Fibroblast of peridontal ligament (primary cell): ENCODE data around the gene DMAC2L.
"Not testable (repeated sequence)": the region's sequence is repeated elsewhere in the genome, so short reads cannot be mapped to it uniquely, and the experiment has no call there.

Experiments used
- DNase-seq: peaks from one replicate; pipeline ENCODE4 v3.0.0-alpha.2; 2010; ENCODE audit errors: extremely low read depth

The DMAC2L gene, protein sequence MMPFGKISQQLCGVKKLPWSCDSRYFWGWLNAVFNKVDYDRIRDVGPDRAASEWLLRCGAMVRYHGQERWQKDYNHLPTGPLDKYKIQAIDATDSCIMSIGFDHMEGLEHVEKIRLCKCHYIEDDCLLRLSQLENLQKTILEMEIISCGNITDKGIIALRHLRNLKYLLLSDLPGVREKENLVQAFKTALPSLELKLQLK

DNA sequence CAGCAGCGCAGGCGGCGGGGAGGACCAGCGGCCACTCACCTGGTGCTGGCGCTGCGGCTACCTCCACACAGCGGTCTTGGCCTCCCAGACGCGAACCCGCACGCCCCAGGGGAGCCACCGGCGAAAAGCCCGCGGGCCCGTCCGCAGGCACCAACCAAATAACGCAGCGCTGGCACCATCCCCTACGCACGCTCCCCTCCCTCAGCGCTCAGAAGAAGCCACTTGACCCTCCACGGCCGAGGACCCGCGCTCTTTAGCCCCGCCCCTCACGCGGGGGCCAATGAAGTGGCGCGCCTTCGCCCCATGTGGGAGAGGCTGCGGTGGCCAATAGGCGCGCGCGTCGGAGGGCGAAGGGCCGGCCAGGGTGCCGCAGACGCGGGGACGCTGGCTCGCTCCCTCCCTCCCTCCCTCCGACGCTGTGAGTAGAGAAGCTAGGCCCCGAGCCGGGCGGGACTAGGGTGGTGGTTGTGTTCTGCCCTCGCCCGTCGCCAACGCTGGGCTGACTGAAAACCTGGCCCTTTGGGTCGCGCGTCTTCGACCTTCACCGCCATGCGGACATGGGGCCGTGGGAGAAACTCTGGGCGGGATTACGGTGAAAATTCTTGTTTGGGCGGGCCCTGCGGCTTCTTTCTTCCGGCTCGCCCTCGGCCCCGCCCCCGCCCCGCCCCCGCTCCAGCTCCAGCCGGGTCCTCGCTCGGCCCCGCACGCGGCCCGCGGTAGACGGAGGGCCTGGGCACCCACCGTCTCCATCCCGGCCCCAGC is at the start of gene DMAC2L, which contains the start of gene L2HGDH:
TSS of gene DMAC2L (plus strand) at position 353 of the 762 bp plus-strand sequence. CDS start 9,164 bp downstream, outside the sequence.
TSS of gene L2HGDH (minus strand) at position 258 of the 762 bp plus-strand sequence. CDS start at position 179, 79 bp downstream.
- peak; percentile 82 for DNase-seq

GRCh38 chr14:50262865-50263264 is 49.3 kb upstream of the DMAC2L start:
- DNase-seq: no peak

DNA sequence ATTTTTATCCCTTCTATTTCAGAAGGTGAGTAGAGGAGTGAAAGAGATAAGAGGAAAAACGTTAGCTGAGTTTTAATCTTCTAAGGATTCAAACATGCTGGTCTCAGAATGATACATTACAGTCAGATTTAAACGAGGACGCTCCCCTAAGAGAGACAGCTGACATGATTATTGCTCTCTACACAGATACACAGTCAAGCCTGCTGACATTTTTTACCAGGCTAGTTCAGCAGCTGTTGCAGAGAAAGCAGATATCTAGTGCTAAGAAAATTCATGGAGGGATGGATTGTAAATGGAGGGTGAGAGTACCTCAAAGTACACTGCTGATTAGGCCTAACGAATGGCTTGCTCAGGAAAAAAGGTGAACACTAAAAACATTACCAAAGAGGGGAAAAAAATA is 48.8 kb upstream of the DMAC2L start:
- no peak for DNase-seq

DNA sequence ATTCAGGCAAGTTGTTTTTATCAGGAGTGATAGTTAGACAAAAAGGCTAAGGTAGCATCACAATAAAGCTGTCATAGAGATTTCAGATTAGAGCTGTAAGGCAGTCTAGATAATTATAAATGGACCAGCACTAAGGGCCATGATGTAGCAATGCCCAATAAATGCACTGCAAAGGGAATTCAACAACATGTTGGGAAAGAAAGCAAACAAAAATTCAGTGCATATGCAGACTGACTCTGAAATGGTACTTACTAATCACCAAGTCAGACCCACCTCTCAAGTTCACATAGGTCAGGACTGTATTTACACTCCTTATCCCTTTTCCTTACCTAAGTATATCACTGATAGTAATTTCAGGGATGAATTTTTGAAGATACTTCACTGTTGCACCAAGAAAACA is 47.1 kb upstream of the DMAC2L start:
- no peak for DNase-seq

GRCh38 chr14:50270932-50271331 is 41.2 kb upstream of the DMAC2L start:
- no peak for DNase-seq

- DNase-seq: no peak
Observed at GRCh38 chr14:50272498-50272897, 39.6 kb upstream of the DMAC2L start.

DNA sequence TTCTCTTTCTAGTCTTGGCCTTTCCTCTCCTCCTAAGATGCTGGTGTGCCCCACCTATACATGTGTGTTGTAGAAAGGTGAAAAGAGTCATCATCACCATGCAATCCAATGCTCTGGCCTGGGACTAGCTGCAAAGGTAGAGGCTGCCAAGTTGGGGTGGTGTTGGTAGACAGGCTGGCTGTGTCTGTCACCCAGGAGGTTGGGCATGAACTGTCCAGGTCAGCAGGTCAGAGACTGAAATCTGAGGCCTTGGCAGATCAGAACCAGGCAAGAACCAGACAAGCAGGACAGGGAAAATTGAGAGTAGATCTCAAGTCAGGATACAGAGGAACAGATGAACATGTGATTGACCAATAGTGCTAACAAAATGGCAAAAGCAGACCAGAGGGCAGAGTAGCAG is 26.3 kb upstream of the DMAC2L start:
- DNase-seq: no peak

DNA sequence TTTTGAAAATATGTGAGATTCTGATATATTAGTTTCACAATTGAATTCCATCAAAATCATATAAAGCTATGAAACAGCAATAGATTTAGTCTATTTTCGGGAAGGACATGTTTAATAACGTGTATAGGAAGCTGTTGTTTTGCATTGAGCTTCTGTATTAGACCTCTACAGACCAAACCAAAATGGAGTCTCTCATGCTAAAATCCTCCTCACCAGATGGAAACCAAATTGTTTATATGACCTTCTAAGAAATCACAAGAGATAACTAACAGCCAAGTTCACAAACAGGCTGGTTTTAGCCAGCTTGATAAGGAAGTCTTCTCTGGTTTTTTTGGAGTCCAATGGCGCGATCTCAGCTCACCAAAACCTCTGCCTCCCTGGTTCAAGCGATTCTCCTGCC is 24.0 kb upstream of the DMAC2L start:
- no peak for DNase-seq

- DNase-seq: no peak
Observed at GRCh38 chr14:50290306-50290705, 21.8 kb upstream of the DMAC2L start.

GRCh38 chr14:50299585-50299984 is 12.5 kb upstream of the DMAC2L start:
- DNase-seq: no peak

GRCh38 chr14:50301914-50302313 is 10.2 kb upstream of the DMAC2L start:
- DNase-seq: no peak

GRCh38 chr14:50303744-50304471 is 8.2 kb upstream of the DMAC2L start:
- peak; percentile 79 for DNase-seq

DNA sequence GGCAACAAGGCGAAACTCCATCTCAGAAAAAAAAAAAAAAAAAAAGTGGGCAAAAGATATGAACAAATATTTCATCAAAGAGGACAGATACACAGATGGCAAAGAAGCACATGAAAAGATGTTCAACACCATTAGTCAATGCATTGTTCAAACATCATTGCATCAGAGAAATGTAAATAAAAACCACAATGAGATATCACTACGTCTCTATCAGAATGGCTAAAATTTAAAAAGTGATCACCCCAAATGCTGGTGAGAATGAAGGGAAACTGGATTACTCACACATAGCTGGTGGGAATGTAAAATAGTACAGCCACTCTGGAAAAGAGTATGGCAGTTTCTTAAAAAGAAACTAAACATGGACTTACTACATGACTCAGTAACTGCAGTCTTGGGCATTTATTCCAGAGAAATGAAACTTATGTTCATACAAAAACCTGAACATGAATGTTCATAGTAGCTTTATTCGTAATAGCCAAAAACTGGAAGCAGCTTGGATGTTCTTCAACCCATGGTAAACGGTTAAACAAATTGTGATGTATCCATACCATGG is 3.7 kb upstream of the DMAC2L start:
- no peak for DNase-seq

DNA sequence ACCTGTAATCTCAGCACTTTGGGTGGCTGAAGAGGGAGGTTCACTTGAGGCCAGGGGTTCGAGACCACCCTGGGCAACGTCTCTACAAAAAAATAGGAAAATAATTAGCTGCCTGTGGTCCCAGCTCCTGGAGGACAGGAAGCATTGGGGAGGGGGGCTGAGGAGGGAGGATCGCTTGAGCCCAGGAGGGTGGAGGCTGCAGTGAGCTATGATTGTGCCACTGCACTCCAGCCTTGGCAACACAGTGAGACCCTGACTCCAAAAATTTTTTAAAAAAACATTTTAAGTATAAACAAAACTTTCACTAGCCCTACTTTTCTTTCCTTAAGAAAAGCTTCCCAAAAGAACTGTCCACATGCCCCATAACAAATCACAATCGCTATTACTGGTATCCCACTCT is 1.7 kb upstream of the DMAC2L start:
- DNase-seq: no peak

GRCh38 chr14:50311337-50311971 is 670 bp upstream of the DMAC2L start:
- DNase-seq: peak; percentile 16

- DNase-seq: peak; percentile 51
Observed at GRCh38 chr14:50312734-50313054, 570 bp downstream of the DMAC2L start.

DNA sequence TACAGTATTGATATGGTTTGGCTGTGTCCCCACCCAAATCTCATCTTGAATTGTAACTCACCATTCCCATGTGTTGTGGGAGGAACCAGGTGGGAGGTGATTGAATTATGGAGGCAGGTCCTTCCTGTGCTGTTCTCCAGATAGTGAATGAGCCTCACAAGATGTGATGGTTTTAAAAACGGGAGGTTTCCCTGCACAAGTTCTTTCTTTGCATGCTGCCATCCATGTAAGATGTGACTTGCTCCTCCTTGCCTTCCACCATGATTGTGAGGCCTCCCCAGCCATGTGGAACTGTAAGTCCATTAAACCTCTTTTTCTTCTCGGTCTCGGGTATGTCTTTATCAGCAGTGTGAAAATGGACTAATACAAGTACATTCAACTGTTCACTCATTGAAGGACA is 2.0 kb downstream of the DMAC2L start:
- DNase-seq: not testable (repeated sequence)

- DNase-seq: peak; percentile 75
Observed at GRCh38 chr14:50318031-50318626, 6.0 kb downstream of the DMAC2L start.

DNA sequence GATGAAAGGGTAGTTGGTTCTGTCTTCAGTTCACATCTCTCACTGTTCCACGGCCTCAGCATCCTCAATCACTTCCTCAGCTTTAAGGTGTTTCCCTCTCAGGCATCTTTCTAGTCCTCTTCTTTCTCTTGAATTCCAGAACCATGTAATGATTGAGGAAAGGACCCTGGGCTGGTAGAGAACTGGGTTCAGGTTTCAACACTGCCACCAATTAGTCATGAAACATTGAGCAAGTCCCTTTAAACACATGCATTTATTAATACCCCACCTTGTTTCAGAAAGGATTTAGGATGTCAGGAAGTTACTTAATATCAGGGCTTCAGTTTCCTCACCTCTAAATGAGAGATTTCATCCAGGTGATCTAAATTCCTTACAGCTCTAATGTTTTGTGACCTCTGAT is 7.2 kb downstream of the DMAC2L start:
- peak; percentile 30 for DNase-seq

- DNase-seq: peak; percentile 9
Observed at GRCh38 chr14:50319721-50320120, 7.6 kb downstream of the DMAC2L start.

DNA sequence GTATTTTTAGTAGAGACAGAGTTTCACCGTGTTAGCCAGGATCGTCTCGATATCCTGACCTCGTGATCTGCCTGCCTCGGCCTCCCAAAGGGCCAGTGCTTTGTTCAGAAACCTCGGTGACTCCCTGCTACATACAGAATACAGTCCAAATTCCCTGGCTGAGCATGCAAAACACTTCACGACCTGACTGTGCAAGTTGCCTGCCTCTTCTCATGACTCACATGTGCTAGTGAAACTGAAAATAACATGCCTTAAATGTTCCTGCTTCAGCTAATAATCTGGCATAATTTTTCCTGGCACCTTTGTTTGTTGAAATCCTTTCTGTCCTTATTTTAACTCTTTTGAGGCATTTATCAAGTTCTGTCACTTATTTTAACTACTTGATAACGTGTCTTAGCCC is 8.2 kb downstream of the DMAC2L start:
- DNase-seq: peak; percentile 69
